GM12801 (cell line): ENCODE data around the gene GSG1L.

Experiments
- CTCF ChIP-seq: IDR thresholded peaks from one replicate; pipeline ENCODE4 v1.5.1; 2011; ENCODE audit warnings: control low read depth; ENCODE audit not compliant: insufficient read length; ENCODE audit errors: extremely low read depth

Gene GSG1L

GRCh38 chr16:28011971-28012445 is 51.5 kb downstream of the GSG1L start:
- no peak for TF ChIP-seq CTCF

GRCh38 chr16:28011223-28011622 is 52.3 kb downstream of the GSG1L start:
- TF ChIP-seq CTCF, result no peak

- TF ChIP-seq CTCF, result no peak
Measured at GRCh38 chr16:28010671-28011070, 52.8 kb downstream of the GSG1L start.

- TF ChIP-seq CTCF, result no peak
Measured at GRCh38 chr16:28009586-28010373, 53.7 kb downstream of the GSG1L start.

GRCh38 chr16:28003923-28004322 is 59.6 kb downstream of the GSG1L start:
- TF ChIP-seq CTCF, result no peak

- no peak for TF ChIP-seq CTCF
Measured at GRCh38 chr16:28003021-28003865, 60.3 kb downstream of the GSG1L start.

GRCh38 chr16:28001642-28002041 is 61.9 kb downstream of the GSG1L start:
- TF ChIP-seq CTCF, result no peak
